CD4-positive, CD25-positive, alpha-beta regulatory T cell (primary cell): ENCODE measurements around the gene GMPR2. TPM values are rescaled to one million over a fixed set of nuclear protein-coding genes. Genes with fewer than 3 reads are reported as not detected.
A peak's percentile ranks its signal among the peaks of the same experiment; 100 is the strongest.

Experiments
- ATAC-seq, 2 donors: fragments of 150-1000 bp; cut with Tn5 transposase; one replicate each; pipeline ENCODE4 v1.10.0; 2021; ENCODE audit warnings: low read depth in 2 of 2, moderate number of reproducible peaks in 2 of 2, moderate library complexity in 1 of 2
- DNase-seq, 3 donors: peaks; one replicate each; pipeline versions ENCODE4 v3.0.0 to v3.0.0-alpha.2; 2012 to 2022; ENCODE audit warnings: mixed read lengths in 1 of 3
- H3K27ac ChIP-seq: one replicate; pipeline ENCODE4 v1.7.0; 2013; ENCODE audit warnings: mild to moderate bottlenecking, low read length; ENCODE audit not compliant: insufficient read depth, poor library complexity, severe bottlenecking
- H3K27me3 ChIP-seq: one replicate; pipeline ENCODE4 v1.7.0; 2013; ENCODE audit warnings: low read length; ENCODE audit not compliant: control insufficient read depth, insufficient read depth
- H3K36me3 ChIP-seq: one replicate; pipeline ENCODE4 v1.7.0; 2013; ENCODE audit warnings: mild to moderate bottlenecking, low read length, moderate library complexity; ENCODE audit not compliant: control insufficient read depth, insufficient read depth
- H3K4me1 ChIP-seq: 2 replicates; pipeline ENCODE4 v1.7.0; 2013; ENCODE audit warnings: mild to moderate bottlenecking, low read length; ENCODE audit not compliant: insufficient read depth, control insufficient read depth, poor library complexity, severe bottlenecking
- H3K4me3 ChIP-seq: one replicate; pipeline ENCODE4 v1.7.0; 2013; ENCODE audit warnings: low read depth, mild to moderate bottlenecking, low read length, moderate library complexity
- H3K9me3 ChIP-seq, 2 experiments: 1 replicate in 1 of 2; 2 replicates in 1 of 2; pipeline ENCODE4 v1.7.0; 2013; ENCODE audit warnings: low read length in 2 of 2, mild to moderate bottlenecking in 1 of 2, moderate library complexity in 1 of 2; ENCODE audit not compliant: control insufficient read depth in 2 of 2
- H3K27ac Mint-ChIP-seq, 3 donors: one replicate each; pipeline ENCODE4 v1.8.0; 2020 to 2022; ENCODE audit warnings: mild to moderate bottlenecking in 3 of 3, mixed read lengths in 3 of 3, moderate library complexity in 2 of 3
- H3K27me3 Mint-ChIP-seq: one replicate; pipeline ENCODE4 v1.8.0; 2022; ENCODE audit warnings: mild to moderate bottlenecking, mixed read lengths
- H3K36me3 Mint-ChIP-seq: one replicate; pipeline ENCODE4 v1.8.0; 2020; ENCODE audit warnings: mixed read lengths
- H3K4me1 Mint-ChIP-seq, 4 donors: one replicate each; pipeline ENCODE4 v1.8.0; 2020 to 2022; ENCODE audit warnings: mixed read lengths in 4 of 4, mild to moderate bottlenecking in 1 of 4
- H3K4me3 Mint-ChIP-seq, 4 donors: one replicate each; pipeline ENCODE4 v1.8.0; 2020 to 2022; ENCODE audit warnings: mild to moderate bottlenecking in 4 of 4, mixed read lengths in 4 of 4, moderate library complexity in 3 of 4
- H3K9me3 Mint-ChIP-seq, 7 donors: one replicate each; pipeline ENCODE4 v1.8.0; 2020 to 2022; ENCODE audit warnings: mixed read lengths in 7 of 7, mild to moderate bottlenecking in 3 of 7, moderate library complexity in 2 of 7
- polyA plus RNA-seq, 4 donors: library from polyadenylated mRNA; unstranded; fragments of 300-500 nt; fragmentation: Illumina TruSeq; gene quantifications; one replicate each; pipeline ENCODE4 v1.2.3, GENCODE V29; 2021
- total RNA-seq: library from RNA; stranded (reverse); gene quantifications from one replicate; pipeline ENCODE4 v1.2.3, GENCODE V29; 2022

The GMPR2 gene
- total and polyA plus RNA-seq, 5 donors from 2014 or later = 49.0 to 117 (median 111) TPM

GRCh38 chr14:24224618-24225071 is 8.1 kb upstream of the GMPR2 start:
- no peak for DNase-seq
- ATAC-seq = no peak
- H3K36me3 ChIP-seq = peaks cover 3% of the 10 kb centered on the region
- peaks cover 12% of the 10 kb centered on the region for H3K36me3 Mint-ChIP-seq
- H3K27me3 Mint-ChIP-seq = no peaks in the 10 kb centered on the region
- peaks cover 16 to 41% (median 28%) of the 10 kb centered on the region in 4 donors for H3K4me1 Mint-ChIP-seq
- no peak overlapping the region for H3K27ac ChIP-seq
- no peaks in the 10 kb centered on the region for H3K9me3 Mint-ChIP-seq
- no peak overlapping the region for H3K4me3 ChIP-seq
- H3K9me3 ChIP-seq = no peaks in the 10 kb centered on the region
- H3K27ac Mint-ChIP-seq = peak overlapping the region in 1 of 3 donors; percentile 67
- no peaks in the 10 kb centered on the region for H3K4me1 ChIP-seq
- no peak overlapping the region for H3K4me3 Mint-ChIP-seq
- H3K27me3 ChIP-seq = no peaks in the 10 kb centered on the region

GRCh38 chr14:24226473-24226872 is 6.3 kb upstream of the GMPR2 start:
- DNase-seq (no peak), ATAC-seq (no peak)
- Mint-ChIP-seq H3K27ac (no peak overlapping the region), H3K27me3 (no peaks in the 10 kb centered on the region), H3K36me3 (peaks cover 11% of the 10 kb centered on the region), H3K4me3 (peak overlapping the region in 1 of 4 donors; percentile 55), H3K9me3 (no peaks in the 10 kb centered on the region), H3K4me1 (peaks cover 20 to 49% (median 33%) of the 10 kb centered on the region in 4 donors)
- Histone ChIP-seq H3K36me3 (peaks cover 3% of the 10 kb centered on the region), H3K4me1 (peaks cover 7% of the 10 kb centered on the region), H3K27me3 (no peaks in the 10 kb centered on the region), H3K27ac (no peak overlapping the region), H3K9me3 (no peaks in the 10 kb centered on the region), H3K4me3 (no peak overlapping the region)

- no peaks in the 10 kb centered on the region for H3K9me3 ChIP-seq
- no peaks in the 10 kb centered on the region for H3K9me3 Mint-ChIP-seq
- no peak overlapping the region for H3K27ac ChIP-seq
- peak overlapping the region in 1 of 3 donors; percentile 73 for H3K27ac Mint-ChIP-seq
- peaks cover 11% of the 10 kb centered on the region for H3K36me3 Mint-ChIP-seq
- H3K36me3 ChIP-seq = peaks cover 3% of the 10 kb centered on the region
- H3K4me3 ChIP-seq = no peak overlapping the region
- DNase-seq = no peak
- ATAC-seq = no peak
- H3K4me1 ChIP-seq = peaks cover 23% of the 10 kb centered on the region
- peak overlapping the region in 2 of 4 donors; percentile 25 to 75 for H3K4me3 Mint-ChIP-seq
- H3K4me1 Mint-ChIP-seq = peaks cover 20 to 69% (median 39%) of the 10 kb centered on the region in 4 donors
- H3K27me3 Mint-ChIP-seq = no peaks in the 10 kb centered on the region
- H3K27me3 ChIP-seq = no peaks in the 10 kb centered on the region
Measured at GRCh38 chr14:24228902-24229301, 3.8 kb upstream of the GMPR2 start.

DNA sequence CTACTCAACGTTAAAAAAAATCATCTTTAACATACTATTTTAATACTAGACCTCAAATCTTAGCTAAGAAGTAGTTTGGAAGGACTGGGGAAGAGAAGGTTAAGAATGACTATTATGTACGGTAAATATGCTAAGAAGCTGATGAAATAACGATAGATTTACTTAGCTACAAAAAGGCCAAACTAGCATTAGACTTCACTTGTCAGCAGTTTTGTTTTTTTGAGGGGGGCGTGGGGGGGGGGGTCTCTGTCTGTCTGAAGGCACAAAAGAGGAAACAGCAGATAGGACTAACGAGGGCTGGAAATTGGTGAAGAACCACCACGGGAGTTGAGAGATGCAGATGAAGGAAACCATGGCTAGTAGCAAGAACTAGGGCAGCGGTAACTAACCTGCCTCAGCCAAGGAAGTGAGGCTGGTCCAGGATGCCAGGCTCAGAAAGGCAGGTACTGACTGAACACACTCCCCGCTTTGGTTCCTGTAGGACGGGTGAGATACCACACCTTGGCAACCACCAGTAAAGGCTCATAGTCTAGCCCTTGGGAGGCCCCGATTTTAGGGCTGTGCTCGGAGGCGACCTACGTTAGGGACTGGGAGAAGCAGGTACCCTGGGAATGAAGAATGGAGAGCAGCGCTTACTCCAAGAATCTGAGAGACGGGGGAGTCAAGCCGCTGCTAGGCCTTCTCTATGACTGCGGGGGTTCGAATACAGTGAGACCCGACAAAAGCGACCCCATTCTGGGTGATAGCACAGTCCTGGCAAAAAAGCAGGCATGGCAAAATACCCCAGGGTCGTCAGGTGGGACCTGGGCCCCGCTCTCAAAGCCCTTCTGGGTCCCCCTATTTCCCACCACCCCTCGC is 1.2 kb upstream of the GMPR2 start:
- H3K27ac Mint-ChIP-seq = peak overlapping the region; percentile 73 to 94 (median 89)
- peak in 1 of 3 donors; percentile 60 for DNase-seq
- Histone ChIP-seq H3K4me1 (peaks cover 29% of the 10 kb centered on the region), H3K27ac (peak overlapping the region; percentile 91), H3K27me3 (no peaks in the 10 kb centered on the region), H3K36me3 (peaks cover 18% of the 10 kb centered on the region), H3K4me3 (peak overlapping the region; percentile 94), H3K9me3 (no peaks in the 10 kb centered on the region)
- peaks cover 24 to 77% (median 50%) of the 10 kb centered on the region in 4 donors for H3K4me1 Mint-ChIP-seq
- H3K9me3 Mint-ChIP-seq = no peaks in the 10 kb centered on the region
- H3K27me3 Mint-ChIP-seq = no peaks in the 10 kb centered on the region
- ATAC-seq = no peak
- peaks cover 23% of the 10 kb centered on the region for H3K36me3 Mint-ChIP-seq
- peak overlapping the region; percentile 89 to 100 (median 96) for H3K4me3 Mint-ChIP-seq

- Mint-ChIP-seq H3K27me3 (no peaks in the 10 kb centered on the region), H3K9me3 (no peaks in the 10 kb centered on the region), H3K36me3 (peaks cover 22% of the 10 kb centered on the region), H3K4me1 (peaks cover 18 to 77% (median 49%) of the 10 kb centered on the region in 4 donors), H3K27ac (peak within 1 kb of the TSS; percentile 89 to 94 (median 94)), H3K4me3 (peak within 1 kb of the TSS; percentile 89 to 100 (median 96))
- Histone ChIP-seq H3K4me1 (peaks cover 29% of the 10 kb centered on the region), H3K9me3 (no peaks in the 10 kb centered on the region), H3K27me3 (no peaks in the 10 kb centered on the region), H3K4me3 (peak within 1 kb of the TSS; percentile 94), H3K27ac (peak within 1 kb of the TSS; percentile 91), H3K36me3 (peaks cover 25% of the 10 kb centered on the region)
- DNase-seq = peak; percentile 83 to 94 (median 90)
- ATAC-seq = peak; percentile 91
Measured at GRCh38 chr14:24232121-24232644, 546 bp upstream of the GMPR2 start, which contains the start of gene NEDD8. Gene NEDD8, minus strand, starts transcription at chr14:24232367. Its CDS starts 100 bp downstream, at chr14:24232267.

GRCh38 chr14:24233538-24233866 is 773 bp downstream of the GMPR2 start:
- Histone ChIP-seq H3K36me3 (peaks cover 38% of the 10 kb centered on the region), H3K27me3 (no peaks in the 10 kb centered on the region), H3K9me3 (no peaks in the 10 kb centered on the region), H3K4me3 (peak overlapping the region; percentile 94), H3K27ac (peak overlapping the region; percentile 91), H3K4me1 (peaks cover 29% of the 10 kb centered on the region)
- no peak for ATAC-seq
- peaks cover 14 to 85% (median 55%) of the 10 kb centered on the region in 4 donors for H3K4me1 Mint-ChIP-seq
- no peak for DNase-seq
- H3K27me3 Mint-ChIP-seq = no peaks in the 10 kb centered on the region
- H3K27ac Mint-ChIP-seq = peak overlapping the region; percentile 38 to 94 (median 89)
- peaks cover 29% of the 10 kb centered on the region for H3K36me3 Mint-ChIP-seq
- H3K4me3 Mint-ChIP-seq = peak overlapping the region; percentile 89 to 100 (median 96)
- H3K9me3 Mint-ChIP-seq = no peaks in the 10 kb centered on the region

DNA sequence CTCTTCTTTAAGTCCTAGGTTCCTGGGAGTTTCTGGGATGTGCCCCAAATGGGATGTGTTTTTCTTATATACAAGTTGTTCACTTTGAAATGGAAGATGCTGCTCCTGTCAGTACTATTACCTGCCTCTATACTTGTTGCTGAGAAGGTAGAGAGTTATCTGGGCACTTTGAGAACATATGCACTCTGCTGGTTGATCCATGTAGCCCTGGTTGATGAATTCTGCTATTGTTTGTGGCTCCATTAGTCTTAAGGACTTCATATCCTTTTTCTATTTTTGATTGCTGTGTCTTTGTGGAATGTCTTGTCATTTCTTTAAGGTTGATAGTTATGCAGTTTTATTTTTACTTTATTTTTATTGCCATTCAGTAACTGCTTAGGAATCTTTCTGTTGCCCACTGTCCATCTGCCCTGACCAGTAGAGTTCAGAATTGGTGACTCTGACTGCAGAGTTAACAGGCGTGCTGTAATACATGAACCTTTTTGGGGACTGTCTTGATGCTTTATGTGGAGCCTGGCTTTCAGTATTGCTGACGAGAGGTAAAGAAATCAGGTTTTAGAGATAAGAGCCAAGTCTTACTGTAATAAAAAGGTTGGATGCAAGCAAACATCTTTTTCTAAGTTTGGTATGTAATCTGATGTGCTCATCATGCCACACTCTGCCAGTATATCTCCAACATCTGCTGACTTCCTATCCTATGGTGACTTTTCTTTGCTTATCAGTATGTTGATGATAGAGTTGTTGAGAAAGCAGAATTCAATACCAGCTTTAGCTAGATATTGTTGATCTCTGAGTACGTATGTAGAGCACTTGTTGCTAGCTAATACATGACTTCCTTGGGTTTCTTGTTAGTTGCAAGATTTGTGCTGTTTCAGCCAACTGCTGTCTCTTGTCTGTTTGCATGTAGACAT is 1.6 kb downstream of the GMPR2 start:
- no peak for ATAC-seq
- H3K36me3 ChIP-seq = peaks cover 45% of the 10 kb centered on the region
- Mint-ChIP-seq H3K27me3 (no peaks in the 10 kb centered on the region), H3K36me3 (peaks cover 29% of the 10 kb centered on the region), H3K9me3 (no peaks in the 10 kb centered on the region), H3K4me3 (peak overlapping the region; percentile 89 to 100 (median 94)), H3K27ac (peak overlapping the region; percentile 20 to 86 (median 55)), H3K4me1 (peaks cover 19 to 88% (median 59%) of the 10 kb centered on the region in 4 donors)
- no peaks in the 10 kb centered on the region for H3K9me3 ChIP-seq
- H3K4me1 ChIP-seq = peaks cover 32% of the 10 kb centered on the region
- H3K4me3 ChIP-seq = peak overlapping the region; percentile 94
- no peaks in the 10 kb centered on the region for H3K27me3 ChIP-seq
- H3K27ac ChIP-seq = peak overlapping the region; percentile 91
- no peak for DNase-seq
